ENCODE results near the gene SBDS.
A peak's percentile ranks its signal among the peaks of the same experiment; 100 is the strongest.
"Not testable (repeated sequence)": the region's sequence is repeated elsewhere in the genome, so short reads cannot be mapped to it uniquely, and the experiment has no call there.

The SBDS gene
- total RNA-seq = 28.2 to 74.4 (median 41.1) reads per million in 18 experiments

GRCh38 chr7:66995050-66995776 lies at the start of gene SBDS:
Gene SBDS (minus strand): TSS chr7:66995586. CDS start chr7:66995417, 169 bp downstream.
- peak; percentile 99 for DNase-seq

GRCh38 chr7:67043559-67043930 lies 48.2 kb upstream of the SBDS start:
- not testable (repeated sequence) for DNase-seq

GRCh38 chr7:67042781-67043558 lies 47.6 kb upstream of the SBDS start:
- DNase-seq = peak; percentile 3 to 23

- not testable (repeated sequence) for DNase-seq
Observed at GRCh38 chr7:67040832-67041231, 45.4 kb upstream of the SBDS start.

- not testable (repeated sequence) for DNase-seq
Observed at GRCh38 chr7:67036432-67037395, 41.3 kb upstream of the SBDS start.

GRCh38 chr7:67033251-67033650 lies 37.9 kb upstream of the SBDS start:
- no peak for DNase-seq

GRCh38 chr7:67031685-67032084 lies 36.3 kb upstream of the SBDS start:
- not testable (repeated sequence) for DNase-seq

- DNase-seq = not testable (repeated sequence)
Observed at GRCh38 chr7:67025459-67025858, 30.1 kb upstream of the SBDS start.

GRCh38 chr7:67022511-67022910 lies 27.1 kb upstream of the SBDS start:
- DNase-seq = no peak

- DNase-seq = no peak
Observed at GRCh38 chr7:67021260-67021659, 25.9 kb upstream of the SBDS start.

- DNase-seq = no peak
Observed at GRCh38 chr7:67019562-67020390, 24.4 kb upstream of the SBDS start.

GRCh38 chr7:67018940-67019339 lies 23.6 kb upstream of the SBDS start:
- no peak for DNase-seq

- DNase-seq = peak; percentile 24 to 37
Observed at GRCh38 chr7:67017971-67018370, 22.6 kb upstream of the SBDS start.

- DNase-seq = not testable (repeated sequence)
Observed at GRCh38 chr7:67014076-67014622, 18.8 kb upstream of the SBDS start.

GRCh38 chr7:67009677-67010076 lies 14.3 kb upstream of the SBDS start:
- DNase-seq = not testable (repeated sequence)

- no peak for DNase-seq
Observed at GRCh38 chr7:67008260-67008659, 12.9 kb upstream of the SBDS start.

GRCh38 chr7:67006965-67007364 lies 11.6 kb upstream of the SBDS start:
- no peak for DNase-seq

- not testable (repeated sequence) for DNase-seq
Observed at GRCh38 chr7:67004145-67004544, 8.8 kb upstream of the SBDS start.

GRCh38 chr7:67000601-67001258 lies 5.3 kb upstream of the SBDS start:
- DNase-seq = peak; percentile 2 to 13

GRCh38 chr7:66996444-66997191 lies 1.2 kb upstream of the SBDS start, which contains the start of gene TYW1:
Gene TYW1 (plus strand): TSS chr7:66996833. CDS start chr7:66996979, 146 bp downstream.
- DNase-seq = peak; percentile 99

Measured in inflammatory macrophage (primary cell).